HG02938 (cell line): Measurements from ENCODE around the gene PERP.
"Not testable (repeated sequence)": the region's sequence is repeated elsewhere in the genome, so short reads cannot be mapped to it uniquely, and the experiment has no call there.

Experiments
- ATAC-seq: cut with Tn5 transposase; IDR thresholded peaks from one replicate; pipeline ENCODE4 v1.9.1; 2021; ENCODE audit warnings: mild to moderate bottlenecking, moderate library complexity; ENCODE audit not compliant: unreplicated experiment

The PERP gene

DNA sequence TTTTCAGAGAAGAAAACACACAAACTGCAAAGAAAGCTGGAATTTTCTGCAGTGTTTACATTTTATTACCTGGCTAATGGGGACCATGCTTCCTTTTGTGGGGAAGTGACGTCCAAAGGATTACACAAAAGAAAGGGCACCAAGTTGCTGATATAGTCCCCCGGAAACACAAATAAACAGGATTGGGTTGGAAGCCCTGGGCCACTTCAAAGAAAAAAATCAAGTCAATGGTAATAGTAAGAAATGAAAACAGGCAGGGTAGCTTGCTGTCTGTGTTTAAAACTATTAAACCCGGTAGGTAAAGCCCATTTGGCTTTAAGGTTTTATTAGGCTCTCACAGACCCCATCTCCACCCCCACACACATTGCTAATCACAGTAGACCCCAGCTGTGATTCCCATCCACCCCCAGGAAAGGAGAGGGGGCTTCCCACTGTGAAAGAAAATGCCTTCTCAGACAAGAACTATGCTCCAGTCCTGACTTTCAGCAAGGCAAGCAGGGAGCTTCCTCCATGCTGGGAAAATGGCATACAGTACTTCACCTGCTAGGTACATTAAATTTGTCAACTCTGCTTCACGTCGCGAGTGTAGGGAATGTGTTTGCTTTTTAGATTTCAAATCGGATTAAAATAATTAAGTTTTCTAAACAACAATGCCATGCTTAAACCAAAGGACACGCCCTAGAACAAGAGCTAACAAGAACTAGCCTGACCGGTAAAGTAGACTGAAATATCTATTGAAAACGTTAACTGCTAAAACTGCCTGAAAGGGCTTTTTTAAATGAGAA, 1.1 kb downstream of the PERP start:
- ATAC-seq: no peak

DNA sequence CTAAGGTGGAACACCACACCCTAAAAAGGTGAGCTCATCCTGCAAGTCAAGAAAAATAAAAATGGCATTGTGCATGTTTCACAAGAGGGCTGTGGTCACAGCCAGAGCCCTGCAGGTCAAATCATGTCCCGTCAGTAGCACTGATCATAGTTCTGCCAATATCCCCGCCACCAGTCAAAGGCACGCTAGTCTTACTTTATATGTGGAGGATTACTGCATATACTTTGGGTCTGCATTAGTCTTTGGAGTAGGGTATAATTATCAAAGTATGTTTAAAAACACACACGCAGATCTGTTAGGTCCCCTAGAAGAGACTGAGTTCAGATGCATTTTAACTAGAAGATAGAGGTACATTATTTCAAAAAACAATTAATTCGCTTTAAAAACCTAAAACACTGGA, 1.8 kb downstream of the PERP start:
- no peak for ATAC-seq

DNA sequence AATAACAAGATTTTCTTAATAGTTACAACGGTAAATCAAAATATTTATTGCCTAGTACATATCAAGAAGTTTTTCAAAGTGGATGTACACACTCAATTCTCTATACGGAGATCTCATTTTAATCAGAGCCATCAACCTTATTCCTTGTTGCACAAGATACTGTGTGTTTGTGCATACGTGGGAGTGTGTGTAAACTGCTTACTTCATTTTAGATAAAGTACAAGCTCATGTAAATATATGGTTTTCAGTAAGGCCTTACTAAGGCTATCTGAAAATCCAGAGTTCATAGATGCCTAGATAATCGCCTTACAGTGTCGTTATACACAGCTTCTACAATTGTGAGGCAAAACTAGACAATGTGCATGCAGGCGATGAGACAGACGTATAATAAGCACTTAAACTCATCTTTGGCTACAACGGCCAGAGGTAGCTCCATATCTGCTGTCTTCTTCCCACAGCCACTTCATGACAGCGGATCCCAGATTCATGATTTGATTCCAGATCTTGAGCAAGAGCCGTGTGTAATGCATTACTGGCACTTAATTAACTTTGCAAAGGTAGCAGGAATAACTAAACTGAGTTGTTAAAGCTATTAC, 2.5 kb downstream of the PERP start:
- ATAC-seq: no peak

DNA sequence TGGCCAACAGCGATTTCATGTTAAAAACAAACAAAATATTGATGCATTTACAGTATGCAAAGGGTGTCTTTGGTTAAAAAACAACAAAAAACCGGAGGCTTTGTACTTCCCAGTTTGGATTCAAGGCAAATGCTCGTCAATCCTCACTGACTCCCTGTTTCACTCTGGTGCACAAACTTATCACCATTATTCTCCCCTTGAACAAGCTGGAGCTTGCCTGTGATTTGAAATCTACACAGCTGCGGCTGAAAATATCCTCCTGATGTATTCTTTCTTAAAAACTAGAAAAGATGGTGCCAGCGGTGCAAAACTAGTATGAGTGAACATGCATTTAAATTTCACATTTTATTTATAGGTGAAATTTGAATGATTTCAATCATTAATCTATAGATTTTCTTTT, 3.3 kb downstream of the PERP start:
- no peak for ATAC-seq

DNA sequence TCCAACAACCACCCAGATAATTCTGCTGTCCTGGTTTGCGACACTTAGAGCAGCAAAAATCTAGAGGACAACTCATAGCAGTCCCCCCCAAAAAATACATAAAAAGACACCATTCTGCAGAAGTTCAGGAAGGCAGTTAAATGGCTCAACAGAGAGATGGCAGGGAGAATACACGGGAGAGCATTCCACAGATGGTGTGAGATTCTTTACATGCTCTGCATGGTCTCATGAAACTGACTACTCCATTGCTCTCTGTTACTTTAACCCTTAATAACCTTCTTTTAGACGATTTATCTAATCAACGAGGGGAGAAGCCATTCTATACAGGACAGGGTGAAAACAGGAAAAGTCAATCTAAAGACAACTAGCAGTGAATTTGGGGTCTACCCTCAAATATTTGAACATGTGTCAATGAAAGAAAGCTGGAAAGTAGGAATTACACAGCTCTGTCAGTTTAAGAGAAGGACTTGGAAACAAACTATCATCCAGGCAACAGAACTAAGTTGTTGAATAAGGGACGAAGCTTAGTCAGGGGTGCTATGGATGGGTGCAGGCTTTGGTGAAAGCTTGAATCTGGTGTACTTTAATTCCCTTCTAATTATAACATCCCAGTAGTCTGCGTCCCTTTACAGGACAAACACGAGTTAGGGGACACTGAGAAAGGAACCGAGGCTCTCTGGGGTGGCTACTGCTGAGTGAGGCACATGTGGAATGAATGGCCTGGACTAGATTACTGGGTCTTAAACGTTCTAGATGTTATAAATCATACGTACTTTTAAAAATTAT, 5.1 kb downstream of the PERP start:
- ATAC-seq: no peak

DNA sequence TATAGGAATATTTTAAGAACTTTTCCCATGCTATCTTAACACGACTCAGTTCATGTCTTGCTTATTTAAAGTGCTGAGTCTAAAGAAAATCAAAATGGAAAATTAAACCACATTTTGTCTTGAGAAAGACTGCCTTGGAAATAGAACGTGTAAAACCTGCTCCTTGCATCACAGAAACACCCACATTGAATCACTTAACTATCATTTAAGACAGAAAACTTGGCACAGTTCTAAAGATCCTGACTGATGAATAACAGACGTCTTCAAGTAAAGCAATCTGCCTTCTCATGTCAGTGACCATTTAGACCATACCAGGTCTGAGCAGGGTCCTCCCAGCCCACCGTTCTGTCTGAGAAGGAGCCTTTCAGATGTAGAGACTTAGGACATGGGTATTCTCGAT, 7.4 kb downstream of the PERP start:
- no peak for ATAC-seq

DNA sequence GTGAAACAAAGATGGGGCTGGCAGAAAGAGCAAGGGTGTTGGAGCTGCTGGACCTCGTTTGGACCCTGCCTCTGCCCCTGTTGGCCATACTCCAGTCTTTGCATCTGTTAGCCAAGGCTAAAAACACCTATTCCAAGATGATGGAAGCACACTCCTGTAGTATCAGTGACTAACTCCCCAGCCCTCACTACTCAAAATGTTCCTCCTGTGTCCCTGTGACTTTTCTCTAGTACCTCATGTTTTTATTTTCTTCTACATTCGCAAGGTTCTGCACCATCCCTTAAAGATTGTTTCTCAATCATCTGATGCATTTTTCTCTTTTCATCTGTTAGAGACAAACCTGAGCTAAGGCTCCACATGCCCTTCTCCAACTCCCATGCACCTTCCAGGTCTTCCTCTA, 8.9 kb downstream of the PERP start:
- ATAC-seq: no peak

DNA sequence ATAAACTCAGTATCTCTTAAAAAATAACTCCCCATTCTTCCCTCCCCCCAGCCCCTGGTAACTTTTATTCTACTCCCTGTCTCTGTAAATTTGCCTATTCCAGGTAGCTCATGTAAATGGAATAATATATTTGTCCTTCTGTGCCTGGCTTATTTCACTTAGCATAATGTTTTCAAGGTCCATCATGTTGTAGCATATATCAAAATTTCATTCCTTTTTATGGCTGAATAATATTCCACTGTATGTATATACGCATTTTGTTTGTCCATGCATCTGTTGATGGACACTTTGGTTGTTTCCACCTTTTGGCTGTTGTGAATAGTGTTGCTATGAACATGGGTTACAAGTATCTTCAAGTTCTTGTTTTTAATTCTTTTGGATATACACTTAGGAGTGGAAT, 13.0 kb downstream of the PERP start:
- ATAC-seq: no peak

DNA sequence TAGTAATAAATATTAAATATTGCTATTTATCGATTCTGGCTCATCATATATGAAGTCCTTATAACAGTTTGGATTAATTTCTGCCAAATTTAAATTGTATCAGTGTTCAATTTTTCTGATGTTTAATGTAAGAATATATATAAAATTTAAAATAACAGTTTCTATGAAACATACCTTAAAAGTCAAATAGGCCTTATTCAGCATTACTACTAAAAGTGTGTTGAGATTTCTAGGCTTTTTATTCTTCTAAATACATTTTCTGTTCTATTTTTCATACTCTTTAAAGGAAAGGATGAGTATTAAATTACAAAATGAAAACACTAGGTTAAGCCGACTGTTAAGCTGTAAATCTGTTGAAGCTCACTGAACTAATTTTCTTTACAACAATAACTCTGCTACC, 13.6 kb downstream of the PERP start:
- ATAC-seq: no peak

DNA sequence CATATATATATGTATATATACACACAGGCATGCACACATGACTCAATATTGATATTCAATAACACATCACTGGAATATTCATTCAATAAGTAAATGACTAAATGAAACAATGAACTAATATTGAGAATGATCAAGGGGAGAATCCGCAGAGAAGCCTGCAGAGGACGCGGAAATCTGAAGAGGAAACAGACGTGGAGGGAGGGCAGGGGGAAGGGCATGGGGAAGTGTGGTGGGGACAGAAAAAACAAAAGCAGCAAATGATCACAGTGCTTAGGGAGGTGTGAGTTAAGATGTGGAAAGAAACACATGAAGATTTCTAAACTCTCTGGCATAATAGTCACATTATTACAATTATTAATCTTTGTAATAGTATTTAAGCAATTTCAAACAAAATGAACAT, 14.5 kb downstream of the PERP start:
- no peak for ATAC-seq

DNA sequence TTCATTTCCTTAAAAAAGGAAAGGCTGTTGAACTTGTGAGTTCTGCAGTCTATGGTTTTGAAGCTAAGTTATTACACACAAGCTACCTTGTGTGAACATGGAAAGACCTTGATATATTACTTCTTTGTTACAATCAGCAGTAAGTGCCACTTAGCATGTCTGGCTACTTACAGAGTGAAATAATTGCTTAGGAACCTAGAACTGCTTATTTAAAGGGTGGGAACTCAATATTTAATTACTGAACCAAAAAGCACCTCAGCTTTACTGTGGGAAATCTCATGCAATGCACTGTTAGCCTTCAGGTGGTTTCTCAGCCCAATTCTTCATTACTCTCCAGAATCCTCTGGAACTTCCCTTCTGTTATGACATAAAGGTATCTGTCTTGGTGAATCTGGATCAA, 17.9 kb downstream of the PERP start:
- ATAC-seq: no peak

DNA sequence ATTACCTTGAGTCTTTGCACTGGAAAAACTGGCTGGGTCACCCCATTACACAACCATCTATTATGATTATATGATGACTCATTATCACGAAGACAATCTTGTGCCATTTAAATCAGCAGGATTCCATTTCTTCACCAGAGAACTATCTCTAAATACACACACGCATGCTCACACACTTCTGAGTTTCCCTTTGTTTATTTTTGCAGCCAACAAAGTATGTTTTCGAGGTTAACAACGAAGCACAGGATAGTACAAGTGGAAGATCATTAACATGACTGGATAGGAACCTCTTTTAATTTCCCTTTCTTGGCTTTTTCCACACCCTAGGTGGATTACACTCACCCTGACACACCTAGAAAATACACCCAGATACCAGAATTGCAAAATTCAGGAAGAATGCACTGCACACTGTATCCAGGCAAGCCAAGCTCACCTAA, 18.9 kb downstream of the PERP start:
- ATAC-seq: no peak

DNA sequence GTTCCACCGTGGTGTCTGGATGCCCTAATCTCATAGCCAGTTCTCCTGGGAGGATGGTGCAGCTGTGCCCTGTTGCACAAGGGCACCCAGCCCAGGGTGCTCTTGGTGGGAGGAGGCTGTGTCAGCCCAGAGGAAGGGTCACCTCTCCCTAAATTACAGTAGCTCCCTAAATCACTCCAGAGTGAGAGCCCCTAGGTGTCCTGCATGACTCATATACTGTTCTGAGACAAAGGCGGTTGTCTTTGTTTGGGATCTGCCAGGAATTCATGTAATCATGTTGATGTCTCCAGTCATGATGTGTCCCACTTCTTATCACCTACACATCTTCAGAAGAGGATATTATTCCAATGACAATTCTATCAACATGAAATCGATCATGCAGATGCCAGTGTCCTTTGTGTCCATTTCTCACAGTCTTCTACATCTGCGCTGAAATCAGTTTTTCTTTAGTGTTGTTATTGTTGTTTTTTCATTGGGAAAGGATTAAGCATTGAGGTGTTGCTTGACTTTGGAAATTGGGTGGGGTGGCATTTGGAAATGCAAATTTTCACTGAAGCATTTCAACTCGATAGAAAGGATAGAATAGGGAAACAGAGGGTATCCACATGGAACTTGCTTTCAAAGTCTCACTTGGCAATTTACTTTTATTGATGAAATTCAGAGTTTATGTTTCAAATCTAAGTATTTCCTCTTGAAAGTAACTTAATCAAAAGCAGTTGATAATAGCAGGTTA, 19.5 kb downstream of the PERP start:
- ATAC-seq: no peak

DNA sequence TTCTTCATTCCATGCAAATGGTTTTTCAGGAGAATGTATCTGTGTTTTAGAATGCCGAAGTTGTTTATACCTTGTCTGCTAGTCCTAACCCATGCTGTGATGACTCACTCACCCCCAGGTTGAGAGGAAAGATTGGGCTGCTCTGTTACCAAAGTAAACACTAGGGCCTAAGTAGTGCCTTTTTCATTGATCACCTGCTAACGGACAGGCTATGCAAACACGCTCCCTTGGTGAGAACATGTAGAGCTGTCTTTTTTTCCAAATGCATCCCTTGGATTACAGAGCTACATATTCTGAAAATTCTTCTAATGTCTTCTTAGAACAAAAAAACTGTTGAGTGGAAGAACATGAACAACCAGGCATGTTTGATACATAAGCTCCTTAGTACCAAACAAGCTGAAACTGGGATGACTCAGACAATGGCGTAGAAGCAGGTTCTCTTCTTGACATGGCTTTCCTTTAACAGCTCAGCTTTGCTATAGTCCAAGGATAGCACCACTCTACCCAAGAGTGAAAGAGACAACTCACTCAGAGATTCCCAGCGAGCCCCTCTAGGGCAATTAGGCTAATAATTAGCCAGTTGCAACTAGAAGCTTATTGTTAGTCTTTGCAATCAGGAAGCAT, 20.5 kb downstream of the PERP start:
- no peak for ATAC-seq

DNA sequence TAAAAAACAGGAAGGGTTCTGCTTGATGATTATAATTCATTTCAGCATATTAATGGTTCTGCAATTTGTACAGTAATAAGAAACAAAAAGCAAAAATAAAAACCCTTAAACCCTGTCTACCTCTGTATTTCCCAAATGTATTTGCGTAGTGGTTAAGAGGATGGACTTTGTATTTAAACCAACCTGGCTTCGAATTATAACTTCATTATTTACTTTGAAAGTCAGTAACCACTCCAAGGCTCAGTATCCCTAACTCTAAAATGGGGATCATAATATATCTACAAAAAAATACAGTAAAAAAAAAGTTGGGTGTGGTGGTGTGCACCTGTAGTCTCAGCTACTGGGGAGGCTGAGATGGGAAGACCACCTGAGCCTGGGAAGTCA, 21.4 kb downstream of the PERP start:
- no peak for ATAC-seq

DNA sequence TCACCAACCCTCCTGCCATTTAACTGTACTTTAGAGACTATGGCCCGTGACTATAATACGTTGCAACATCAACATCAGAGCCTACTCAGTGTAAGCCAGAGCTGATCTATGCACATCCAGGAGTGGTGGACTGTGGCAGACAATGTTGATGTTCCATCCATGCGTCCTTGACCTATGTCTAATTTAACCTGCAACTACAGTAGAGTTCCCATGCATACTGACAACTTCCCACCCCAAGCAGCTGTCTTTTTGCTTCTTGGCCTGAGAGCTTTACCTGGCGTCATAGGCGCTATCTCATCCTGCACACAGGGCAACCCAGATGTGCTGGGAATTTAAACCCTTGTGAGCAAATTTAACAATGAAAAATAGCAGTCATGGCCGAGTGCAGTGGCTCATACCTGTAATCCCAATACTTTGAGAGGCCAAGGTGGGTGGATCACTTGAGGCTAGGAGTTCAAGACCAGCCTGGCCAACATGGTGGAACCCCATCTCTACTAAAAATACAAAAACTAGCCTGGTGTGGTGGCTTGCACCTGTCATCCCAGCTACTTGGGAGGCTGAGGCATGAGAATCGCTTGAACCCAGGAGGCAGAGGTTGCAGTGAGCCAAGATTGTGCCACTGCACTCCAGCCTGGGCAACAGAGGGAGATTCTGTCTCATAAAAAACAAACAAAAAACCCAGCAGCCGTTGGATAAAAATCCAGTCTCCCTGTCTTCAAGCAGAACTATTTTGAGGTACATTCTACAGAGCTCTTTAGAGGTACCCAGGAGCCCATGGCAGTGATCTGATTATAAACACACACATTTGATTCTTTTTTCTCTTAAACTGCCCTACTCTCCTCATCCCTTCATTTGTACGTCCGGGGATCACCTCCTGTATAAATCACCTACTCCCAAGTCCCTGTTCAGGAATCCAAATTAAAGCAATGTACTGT, 22.0 kb downstream of the PERP start:
- ATAC-seq: no peak

DNA sequence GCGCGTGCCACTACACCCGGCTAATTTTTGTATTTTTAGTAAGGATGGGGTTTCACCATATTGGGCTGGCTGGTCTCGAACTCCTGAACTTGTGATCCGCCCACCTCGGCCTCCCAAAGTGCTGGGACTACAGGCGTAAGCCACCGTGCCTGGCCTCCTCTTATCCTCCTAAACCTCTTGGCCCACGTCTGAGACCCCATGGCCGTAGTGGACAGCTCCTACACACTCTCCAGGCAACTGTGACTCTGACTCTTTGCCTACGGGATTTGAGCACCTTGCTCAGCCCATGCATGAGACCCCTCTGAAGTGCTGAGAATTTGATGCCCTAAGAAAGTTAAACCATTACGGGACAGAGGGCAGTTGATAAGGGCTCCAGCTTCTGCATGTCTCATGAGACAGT, 25.0 kb downstream of the PERP start:
- no peak for ATAC-seq

DNA sequence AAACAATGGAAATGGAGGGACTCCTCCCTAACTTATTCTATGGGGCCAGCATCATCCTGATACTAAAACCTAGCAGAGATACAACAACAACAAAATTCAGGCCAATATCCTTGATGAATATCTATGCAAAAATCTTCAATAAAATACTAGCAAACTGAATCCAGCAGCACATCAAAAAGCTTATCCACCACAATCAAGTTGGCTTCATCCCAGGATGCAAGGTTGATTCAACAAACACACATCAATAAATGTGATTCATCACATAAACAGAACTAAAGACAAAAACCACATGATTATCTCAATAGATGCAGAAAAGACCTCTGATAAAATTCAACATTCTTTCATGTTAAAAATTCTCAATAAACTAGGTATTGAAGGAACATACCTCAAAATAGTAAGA, 27.7 kb downstream of the PERP start:
- not testable (repeated sequence) for ATAC-seq

DNA sequence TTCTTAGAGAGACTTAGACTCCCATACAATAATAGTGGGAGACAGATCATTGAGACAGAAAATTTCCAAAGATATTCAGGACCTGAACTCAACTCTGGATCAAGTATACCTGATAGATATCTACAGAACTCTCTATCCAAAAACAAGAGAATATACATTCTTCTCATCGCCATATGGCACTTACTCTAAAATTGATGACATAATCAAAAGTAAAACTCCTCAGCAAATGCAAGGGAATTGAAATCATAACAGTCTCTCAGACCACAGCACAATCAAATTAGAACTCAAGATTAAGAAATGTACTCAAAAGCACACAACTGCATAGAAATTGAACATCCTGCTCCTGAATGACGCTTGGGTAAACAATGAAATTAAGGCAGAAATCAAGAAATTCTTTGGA, 28.7 kb downstream of the PERP start:
- no peak for ATAC-seq

DNA sequence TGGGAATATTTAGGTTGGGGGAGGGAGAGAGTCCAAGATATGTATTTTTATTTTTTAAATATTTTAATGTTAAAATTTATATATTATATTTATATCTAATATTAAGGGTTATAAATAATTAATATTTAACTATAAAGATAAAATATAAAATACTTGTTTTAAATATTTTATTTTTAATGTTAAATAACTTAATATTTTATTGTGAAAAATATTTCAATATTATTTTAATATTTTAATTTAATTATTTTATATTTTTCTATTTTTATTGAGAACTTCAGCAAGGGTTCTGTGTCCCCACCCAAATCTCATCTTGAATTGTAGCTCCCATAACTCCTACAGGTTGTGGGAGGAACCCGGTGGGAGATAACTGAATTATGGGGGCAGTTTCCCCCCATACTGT, 34.0 kb downstream of the PERP start:
- ATAC-seq: no peak
